Muscle of back (tissue), 11 donors: ENCODE data around the gene KDM2A. TPM values are rescaled to one million over a fixed set of nuclear protein-coding genes. Genes with fewer than 3 reads are reported as not detected.

Experiments used
- DNase-seq, 3 donors: peaks; one replicate each; pipeline versions ENCODE4 v3.0.0 to v3.0.0-alpha.2; 2013
- polyA plus RNA-seq, 10 donors: library from polyadenylated mRNA; unstranded; fragments of 120-200 nt; gene quantifications; one replicate each; pipeline ENCODE4 v1.2.1, GENCODE V29; 2013; ENCODE audit not compliant: insufficient read length in 10 of 10

Gene KDM2A
- polyA plus RNA-seq, 10 donors, result 46.3 to 64.1 (median 52.4) TPM

DNA sequence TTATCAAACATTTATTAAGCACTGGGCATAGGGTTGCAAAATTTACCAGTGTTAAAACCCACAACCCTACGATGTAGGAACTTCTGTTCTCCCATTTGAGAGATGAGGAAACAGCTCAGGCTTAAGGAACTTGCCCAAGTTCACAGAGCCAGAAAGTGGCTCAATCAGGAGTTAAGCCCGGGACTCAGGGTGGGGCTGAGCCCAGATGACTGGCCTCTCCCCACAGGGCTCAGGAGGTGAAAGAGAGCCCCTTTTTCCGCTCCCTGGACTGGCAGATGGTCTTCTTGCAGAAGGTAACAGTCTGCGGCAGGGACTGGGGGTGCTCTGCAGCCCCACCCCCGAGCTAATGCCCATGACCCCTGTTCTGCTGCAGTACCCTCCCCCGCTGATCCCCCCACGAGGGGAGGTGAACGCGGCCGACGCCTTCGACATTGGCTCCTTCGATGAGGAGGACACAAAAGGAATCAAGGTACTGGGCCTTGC, 164.5 kb downstream of the KDM2A start:
- DNase-seq, result no peak

DNA sequence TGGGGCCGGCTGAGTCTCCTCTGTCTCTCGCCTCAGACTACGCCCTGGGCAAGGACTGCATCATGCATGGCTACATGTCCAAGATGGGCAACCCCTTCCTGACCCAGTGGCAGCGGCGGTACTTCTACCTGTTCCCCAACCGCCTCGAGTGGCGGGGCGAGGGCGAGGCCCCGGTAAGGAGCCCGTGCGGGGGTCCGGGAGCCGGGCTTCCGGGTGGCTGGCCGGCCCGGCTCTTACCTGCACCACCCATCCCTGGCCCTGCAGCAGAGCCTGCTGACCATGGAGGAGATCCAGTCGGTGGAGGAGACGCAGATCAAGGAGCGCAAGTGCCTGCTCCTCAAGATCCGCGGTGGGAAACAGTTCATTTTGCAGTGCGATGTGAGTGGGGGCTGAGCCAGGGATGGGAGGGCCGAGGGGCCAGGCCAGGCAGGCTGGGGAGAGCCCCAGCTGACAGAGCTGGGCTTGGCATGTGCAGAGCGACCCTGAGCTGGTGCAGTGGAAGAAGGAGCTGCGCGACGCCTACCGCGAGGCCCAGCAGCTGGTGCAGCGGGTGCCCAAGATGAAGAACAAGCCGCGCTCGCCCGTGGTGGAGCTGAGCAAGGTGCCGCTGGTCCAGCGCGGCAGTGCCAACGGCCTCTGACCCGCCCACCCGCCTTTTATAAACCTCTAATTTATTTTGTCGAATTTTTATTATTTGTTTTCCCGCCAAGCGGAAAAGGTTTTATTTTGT, 165.9 kb downstream of the KDM2A start:
- DNase-seq, result no peak

DNA sequence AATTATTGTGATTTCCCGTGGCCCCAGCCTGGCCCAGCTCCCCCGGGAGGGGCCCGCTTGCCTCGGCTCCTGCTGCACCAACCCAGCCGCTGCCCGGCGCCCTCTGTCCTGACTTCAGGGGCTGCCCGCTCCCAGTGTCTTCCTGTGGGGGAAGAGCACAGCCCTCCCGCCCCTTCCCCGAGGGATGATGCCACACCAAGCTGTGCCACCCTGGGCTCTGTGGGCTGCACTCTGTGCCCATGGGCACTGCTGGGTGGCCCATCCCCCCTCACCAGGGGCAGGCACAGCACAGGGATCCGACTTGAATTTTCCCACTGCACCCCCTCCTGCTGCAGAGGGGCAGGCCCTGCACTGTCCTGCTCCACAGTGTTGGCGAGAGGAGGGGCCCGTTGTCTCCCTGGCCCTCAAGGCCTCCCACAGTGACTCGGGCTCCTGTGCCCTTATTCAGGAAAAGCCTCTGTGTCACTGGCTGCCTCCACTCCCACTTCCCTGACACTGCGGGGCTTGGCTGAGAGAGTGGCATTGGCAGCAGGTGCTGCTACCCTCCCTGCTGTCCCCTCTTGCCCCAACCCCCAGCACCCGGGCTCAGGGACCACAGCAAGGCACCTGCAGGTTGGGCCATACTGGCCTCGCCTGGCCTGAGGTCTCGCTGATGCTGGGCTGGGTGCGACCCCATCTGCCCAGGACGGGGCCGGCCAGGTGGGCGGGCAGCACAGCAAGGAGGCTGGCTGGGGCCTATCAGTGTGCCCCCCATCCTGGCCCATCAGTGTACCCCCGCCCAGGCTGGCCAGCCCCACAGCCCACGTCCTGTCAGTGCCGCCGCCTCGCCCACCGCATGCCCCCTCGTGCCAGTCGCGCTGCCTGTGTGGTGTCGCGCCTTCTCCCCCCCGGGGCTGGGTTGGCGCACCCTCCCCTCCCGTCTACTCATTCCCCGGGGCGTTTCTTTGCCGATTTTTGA, 166.8 kb downstream of the KDM2A start:
- DNase-seq, result no peak

DNA sequence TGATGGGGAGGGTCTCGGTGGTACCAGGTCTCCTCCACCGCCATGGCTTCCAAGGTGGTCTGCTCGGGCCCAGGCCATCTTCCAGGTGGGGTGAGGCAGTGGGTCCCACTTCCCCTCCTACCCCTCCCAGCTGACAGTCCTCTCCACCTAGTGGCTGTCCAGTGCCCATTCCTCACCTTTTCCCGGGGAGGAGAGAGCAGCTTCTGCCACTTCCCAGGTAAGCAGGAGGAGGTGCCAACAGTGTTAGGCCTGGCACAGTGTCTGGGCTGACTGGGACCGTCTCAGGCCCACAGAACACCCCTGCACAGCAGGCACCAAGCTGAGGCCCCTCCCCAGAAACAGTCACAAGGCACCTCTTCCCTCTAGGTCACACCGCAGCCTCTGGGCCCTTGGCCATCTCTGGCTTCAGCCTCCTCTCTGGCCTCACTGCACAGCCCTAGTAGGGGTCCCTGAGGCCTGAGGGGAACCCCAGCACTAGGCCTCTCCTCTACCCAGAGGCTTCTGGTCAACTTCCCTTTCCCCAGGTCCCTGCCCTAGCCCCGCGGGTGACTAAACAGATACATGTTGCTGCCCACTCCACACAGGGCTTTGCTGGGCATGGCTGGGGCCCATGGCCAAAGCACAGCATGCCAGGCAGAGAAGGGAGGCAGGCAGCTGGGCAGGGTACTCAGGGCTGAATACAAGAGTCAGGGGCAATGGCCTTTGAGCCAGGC, 167.7 kb downstream of the KDM2A start:
- DNase-seq, result no peak

DNA sequence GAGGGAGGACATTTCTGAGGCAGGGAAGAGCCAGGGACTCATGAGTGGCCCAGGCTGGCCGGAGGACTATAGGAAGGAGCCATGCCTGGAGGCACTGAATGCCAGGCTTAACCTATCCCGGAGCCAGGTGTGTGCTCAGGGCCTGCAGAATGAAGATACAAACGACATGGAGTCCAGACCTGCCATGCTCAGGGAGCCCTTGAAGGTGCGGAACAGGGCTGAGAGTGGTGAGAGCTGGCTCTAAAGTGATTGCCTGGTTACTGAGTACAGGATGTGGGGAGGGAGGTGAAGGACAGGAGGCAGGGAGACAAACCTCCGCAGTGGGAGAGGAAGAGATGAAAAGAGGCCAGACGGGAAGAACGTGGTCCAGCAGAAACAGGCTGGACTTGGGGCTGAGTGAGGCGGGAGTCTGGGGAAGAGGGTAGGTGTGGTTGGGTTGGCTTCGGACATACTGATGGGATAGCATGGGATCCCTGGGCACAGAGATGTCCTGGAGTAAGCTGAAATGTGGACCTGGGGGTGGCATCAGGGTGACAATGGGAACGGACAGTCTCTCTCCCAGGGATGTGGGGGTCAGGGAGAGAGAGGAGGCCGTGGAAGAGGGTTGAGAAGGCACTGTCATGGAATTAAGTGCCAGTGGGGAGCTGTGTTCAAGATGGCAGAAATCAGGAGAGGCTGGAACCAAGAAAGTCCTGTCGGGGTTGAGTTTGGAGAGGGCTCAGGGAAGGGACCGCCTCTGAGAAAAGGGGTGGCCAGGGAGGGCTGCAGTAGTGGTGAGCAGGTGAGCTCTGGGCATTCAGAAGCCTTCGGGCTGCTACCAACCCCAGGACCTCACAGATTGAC, 168.5 kb downstream of the KDM2A start:
- no peak for DNase-seq

DNA sequence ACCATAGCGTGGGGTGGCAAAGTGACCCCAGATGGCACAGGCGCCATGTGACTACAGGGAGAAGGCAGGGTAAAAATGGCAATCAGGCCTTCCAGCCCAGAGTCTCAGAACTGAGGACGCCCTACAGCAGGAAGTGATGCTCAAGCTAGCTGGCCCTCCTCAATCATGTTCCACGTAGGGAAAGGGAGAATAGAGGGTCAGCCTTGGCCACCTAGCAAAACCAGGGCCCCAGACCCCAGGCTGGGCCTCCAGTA, 169.1 kb downstream of the KDM2A start:
- no peak for DNase-seq

DNA sequence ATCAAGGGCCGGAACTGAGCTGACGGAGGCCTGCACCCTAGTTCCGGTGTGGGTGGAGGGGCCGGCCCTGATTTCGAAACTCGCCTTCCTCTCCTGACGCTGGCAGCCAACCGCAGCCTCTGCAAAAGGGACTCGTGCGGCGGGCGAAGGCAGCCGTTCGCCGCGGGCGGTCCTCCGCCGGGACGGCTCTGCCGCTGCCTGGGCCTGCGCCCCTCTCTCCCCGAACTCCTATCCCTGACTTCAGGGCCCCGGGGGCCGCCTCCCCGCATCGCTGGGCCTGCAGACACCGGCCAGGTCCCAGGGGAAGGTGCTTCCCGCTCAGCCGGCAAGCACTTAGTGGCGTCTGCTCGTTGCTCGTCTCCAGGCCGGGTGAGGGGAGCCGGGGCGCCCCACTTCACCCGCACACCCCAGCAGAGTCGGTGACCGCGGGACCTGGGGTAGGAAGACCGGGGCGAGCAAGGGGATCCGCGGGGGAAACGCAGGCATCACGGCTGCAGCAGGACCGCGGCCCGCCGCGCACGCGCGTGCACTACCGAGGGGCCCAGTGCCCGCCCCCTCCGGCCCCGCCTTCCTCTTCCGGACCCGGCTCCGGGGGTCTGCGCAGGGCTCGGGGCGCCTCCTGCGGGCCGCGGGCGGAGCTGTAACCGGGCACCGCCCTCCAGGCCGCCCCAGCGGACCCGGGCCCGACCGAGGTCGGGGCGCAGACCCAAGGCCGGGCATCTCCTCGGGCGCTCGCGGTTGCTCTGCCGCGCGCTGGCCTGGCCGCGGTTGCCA, 169.6 kb downstream of the KDM2A start:
- DNase-seq, result peak; percentile 81 to 98 (median 93)

DNA sequence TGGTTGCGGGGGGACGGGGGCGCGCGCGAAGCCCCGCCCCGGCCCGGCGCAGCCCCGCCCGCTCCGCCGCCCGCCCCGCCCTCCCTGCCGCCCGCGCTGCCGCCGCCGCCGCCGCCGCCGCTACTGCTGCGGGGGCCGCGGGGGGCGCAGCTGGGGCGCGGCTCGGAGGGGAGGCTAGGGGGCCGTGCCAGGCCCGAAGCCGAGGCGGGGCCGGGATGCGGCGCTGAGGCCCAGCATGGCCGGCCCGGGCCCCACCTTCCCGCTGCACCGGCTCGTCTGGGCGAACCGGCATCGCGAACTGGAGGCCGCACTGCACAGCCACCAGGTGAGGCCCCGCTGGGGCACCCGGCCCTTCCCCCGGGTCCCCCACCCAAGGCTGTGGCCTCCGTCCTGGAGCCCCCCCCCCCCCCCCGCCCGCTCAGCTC, 170.2 kb downstream of the KDM2A start, which contains the start of gene ANKRD13D:
TSS of gene ANKRD13D (plus strand) at position 78 of the 425 bp plus-strand sequence. CDS start at position 236, 158 bp downstream.
- DNase-seq, result no peak

DNA sequence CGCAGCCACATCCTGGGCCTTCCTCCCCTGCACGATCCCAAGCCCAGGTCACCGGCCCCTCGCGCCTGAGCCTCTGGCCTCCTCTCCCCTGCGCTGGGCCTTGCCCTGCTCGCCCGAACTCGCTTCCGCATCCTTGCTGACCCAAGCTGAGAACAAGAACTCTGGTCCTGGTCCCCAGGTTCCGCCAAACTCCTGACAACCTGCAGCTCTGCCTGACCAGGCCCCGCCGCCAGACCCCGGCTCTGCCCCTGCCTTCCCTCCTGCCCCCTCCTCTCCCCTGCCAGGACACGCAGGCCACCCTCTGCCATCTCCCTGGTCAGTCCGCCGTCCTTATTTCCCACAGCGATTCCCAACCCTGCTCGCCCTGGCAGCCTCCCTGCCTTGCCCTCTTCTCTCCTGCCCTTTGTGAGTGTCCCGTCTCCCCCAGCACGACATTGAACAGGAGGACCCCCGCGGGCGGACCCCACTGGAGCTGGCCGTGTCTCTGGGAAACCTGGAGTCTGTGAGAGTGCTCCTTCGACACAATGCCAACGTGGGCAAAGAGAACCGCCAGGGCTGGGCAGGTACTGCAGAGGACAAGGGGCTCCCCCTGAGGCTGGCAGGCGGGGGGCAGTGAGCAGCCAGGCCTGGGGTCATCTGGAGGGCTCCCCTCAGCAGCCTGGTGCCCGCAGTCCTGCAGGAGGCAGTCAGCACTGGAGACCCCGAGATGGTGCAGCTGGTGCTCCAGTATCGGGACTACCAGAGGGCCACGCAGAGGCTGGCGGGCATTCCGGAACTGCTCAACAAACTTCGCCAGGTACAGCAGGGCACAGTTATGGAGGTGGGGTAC, 170.8 kb downstream of the KDM2A start:
- no peak for DNase-seq

DNA sequence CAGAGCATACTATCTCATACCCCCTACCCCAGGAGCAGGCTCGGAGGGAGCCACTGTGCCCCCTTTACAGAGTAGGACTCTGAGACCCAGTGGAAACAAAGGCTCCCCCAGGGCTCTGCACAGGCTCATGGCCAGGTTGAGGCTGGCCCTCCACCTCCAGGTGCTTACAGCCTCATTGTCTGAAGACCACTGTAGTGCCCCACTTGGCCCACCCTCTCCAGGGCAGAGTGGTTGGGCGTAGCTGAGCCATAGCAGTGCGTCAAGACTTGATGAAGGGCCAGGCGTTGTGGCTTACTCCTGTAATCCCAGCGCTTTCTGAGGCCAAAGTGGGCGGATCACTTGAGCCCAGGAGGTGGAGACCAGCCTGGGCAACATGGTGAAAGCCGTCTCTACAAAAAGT, 171.7 kb downstream of the KDM2A start:
- no peak for DNase-seq

DNA sequence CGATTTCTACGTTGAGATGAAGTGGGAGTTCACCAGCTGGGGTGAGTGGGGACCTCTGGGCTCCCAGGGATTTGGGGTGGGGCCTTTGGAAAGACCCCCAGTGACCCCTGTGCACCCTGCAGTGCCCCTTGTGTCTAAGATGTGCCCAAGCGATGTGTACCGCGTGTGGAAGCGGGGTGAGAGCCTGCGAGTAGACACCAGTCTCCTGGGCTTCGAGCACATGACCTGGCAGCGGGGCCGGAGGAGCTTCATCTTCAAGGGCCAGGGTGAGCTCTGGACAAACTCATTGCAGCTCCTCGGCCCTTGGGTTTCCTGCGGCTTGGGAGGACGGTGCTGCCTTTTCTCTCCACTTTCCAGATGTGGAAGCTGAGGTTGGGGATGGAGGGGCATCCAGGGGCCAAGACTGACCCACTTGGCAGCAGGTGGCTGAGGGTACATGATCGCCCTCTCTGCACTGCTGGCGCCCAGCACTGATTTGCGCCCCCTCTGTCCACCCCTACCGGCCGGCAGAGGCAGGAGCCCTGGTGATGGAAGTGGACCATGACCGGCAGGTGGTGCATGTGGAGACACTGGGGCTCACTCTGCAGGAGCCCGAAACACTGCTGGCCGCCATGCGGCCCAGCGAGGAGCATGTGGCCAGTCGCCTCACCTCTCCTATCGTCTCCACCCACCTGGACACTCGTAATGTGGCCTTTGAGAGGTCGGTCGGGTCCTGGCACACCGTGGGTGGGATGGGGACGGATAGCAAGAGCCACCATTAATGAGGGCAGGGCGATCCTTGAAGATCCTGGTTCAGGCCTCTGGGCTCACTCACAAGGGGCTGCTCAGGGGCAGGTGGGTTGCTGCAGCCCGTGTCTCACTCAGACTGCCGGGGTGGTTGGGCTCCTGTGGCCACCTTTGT, 172.7 kb downstream of the KDM2A start:
- DNase-seq, result no peak

DNA sequence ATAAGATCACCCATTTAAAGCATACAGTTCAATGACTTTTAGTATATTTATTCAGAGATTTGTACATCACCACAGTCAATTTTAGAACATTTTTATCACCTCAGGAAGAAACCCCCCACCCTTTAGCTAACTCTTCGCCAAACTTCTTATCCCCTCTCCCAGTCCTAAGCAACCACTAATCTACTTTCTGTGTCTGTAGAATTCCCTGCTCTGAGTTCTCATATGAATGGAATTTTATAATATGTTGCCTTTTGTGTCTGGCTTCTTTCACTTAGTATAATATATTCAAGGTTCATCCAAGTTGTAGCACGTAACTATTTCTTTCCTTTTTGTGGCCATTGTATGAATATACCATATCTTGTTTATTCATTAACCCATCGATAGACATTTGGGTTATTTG, 173.6 kb downstream of the KDM2A start:
- DNase-seq, result no peak

DNA sequence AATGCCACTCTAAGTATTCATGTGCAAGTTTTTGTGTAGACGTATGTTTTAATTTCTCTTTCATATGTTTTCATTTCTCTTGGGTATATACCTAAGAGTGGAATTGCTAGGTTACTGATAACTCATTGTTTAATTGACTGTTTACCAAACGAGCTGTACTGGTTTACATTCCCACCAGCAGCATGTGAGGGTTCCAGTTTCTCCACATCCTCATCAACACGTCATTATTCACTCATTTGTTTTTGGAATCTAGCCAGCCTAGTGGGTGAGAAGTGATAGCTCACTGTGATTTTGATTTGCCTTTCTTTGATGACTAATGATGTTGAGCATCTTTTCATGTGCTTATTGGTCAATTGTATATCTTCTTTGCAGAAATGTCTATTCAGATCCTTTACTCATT, 174.0 kb downstream of the KDM2A start:
- no peak for DNase-seq

DNA sequence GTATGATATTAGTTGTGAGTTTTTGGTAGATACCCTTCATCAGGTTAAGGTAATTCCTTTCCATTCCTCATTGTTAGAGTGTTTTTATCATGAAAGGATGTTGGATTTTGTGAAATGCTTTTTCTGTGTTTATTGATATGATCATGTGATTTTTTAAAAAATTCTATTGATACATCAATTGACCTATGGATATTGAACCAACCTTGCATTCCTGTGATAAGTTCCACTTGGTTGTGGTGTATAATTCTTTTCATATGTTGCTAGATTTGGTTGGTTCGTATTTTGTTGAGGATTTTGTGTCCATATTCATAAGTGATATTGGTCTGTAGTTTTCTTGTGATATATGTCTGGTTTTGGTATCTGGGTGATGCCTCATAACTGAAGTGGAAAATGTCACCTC, 176.8 kb downstream of the KDM2A start:
- DNase-seq, result no peak

DNA sequence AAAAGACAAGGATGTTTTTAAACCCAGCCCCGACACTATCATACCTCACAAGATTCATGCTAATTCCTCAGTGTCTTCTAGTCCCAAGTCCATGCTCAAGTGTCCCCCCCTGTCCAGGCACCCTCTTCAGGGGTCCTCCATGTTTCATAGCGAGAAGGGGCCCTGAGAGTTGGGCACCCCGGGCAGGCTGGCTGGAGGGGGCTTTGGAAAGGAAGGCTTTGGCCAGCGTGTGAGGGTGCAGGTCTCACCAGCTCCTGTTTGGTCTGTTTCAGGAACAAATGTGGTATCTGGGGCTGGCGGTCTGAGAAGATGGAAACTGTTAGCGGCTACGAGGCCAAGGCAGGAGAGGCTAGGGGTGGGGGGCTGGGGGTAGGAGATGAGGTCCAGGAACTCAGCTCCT, 179.7 kb downstream of the KDM2A start:
- DNase-seq, result no peak

DNA sequence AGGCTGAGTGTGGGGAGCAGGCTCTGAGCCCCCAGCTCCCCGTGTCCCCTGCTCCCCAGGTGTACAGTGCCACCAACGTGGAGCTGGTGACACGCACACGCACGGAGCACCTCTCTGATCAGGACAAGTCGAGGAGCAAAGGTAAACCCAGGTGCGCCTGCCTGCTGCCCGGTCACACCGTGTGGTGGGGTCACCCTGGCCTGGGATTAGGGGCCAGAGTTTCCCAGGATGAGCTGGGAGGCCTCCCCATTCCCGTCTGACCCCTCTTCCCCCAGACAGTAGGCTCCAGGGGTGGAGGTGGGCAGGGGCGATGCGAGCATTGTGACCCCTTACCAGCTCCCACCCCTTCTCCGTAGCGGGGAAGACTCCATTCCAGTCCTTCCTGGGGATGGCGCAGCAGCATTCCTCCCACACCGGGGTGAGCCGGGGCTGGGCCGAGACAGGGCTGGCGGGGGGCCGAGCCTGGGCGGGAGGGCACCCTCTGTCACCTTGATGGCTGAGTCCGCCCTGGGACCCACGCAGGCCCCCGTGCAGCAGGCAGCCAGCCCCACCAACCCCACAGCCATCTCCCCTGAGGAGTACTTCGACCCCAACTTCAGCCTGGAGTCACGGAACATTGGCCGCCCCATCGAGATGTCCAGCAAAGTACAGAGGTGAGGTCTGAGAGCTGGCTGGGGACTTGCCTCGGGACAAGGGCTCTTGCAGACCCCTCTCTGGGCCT, 180.6 kb downstream of the KDM2A start:
- no peak for DNase-seq

DNA sequence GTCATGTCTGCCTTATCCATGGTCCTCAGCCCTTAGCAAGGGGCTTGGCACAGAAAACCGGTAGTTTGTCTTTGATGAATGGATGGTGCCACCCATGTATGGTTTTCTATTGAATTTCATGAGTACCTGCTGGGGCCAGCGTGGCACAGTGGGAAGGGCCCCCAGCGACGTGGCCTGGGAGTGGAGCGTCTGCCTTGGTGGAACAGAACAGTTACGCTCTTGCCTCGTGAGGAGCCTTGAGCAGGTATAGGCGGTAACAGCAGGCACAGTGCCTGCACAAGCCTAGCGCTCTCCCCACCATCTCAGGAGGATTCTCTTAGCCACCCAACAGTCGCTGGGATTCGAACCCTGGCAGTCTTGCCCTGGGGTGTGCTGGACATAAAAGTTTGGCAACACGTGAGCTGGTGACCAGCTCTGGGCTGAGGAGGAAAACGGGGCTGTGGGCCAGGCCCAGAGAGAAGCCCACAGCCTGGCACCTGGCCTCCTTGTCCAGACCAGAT, 181.2 kb downstream of the KDM2A start:
- DNase-seq, result no peak
